ENCODE measurements around the gene ALDH7A1.
"Not testable (repeated sequence)": the region's sequence is repeated elsewhere in the genome, so short reads cannot be mapped to it uniquely, and the experiment has no call there.

Gene ALDH7A1

DNA sequence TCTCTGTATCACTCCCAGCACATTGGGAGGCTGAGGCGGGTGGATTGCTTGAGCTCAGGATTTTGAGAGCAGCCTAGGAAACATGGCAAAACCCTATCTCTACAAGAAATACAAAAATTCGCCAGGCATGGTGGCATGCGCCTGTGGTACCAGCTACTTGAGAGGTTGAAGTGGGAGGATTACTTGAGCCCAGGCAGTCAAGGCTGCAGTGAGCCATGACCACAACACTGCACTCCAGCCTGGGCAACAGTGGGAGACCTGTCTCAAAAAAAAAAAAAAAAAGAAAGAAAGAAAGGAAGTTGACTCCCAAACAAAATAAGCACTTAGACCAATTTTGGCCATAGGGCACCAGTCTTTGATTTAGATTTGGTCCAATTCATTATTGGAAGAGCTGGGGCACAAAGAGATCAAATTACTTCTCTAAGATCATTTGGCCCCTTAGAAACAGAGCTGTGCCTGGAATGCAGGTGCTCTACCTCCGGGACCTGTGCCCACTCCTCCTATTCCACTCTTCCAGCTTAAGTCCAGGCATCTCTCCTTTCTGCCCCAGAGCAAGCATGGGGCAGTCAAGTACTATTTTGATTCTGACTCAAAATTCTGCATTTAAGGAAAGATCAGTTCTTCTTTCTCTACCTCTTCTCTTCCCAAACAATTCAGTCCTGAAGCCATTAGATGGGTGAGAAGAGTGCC, 59.0 kb downstream of the ALDH7A1 start:
- DNase-seq = no peak

DNA sequence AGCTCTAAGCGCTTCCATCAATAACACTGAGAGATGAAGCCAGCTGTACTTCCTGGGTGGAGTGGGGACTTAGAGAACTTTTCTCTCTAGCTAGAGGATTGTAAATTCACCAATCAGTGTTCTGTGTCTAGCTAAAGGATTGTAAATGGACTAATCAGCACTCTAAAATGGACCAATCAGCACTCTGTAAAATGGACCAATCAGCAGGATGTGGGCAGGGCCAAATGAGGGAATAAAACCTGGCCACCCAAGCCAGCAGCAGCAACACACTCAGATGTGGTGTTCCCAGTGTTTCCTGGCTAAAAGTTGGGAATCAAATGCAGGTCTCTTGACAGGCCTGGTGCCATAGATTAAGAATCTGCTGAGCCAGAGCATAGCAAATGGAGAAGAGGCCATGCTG, 60.5 kb downstream of the ALDH7A1 start:
- no peak for DNase-seq

GRCh38 chr5:126531543-126532120, 63.4 kb downstream of the ALDH7A1 start:
- peak in 8 of 51 donors; percentile 10 to 66 (median 36) for DNase-seq

GRCh38 chr5:126527892-126528291, 67.1 kb downstream of the ALDH7A1 start:
- DNase-seq = no peak

DNA sequence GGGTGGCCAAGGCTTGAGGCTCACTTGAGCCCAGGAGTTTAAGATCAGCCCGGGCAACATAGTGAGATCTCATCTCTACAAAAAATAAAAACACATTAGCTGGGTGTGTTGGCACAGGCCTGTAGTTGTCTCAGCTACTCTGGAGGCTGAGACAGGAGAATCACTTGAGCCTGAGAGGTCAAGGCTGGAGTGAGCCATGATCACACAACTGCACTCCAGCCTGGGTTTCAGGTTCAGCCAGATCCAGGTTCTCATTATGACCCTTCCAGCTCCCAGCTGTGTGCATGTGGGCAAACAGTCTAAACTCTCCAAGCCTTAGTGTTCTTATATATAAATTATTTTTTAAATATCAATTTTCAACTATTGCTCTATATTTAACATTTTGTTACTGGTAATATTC, 67.9 kb downstream of the ALDH7A1 start:
- no peak for DNase-seq

DNA sequence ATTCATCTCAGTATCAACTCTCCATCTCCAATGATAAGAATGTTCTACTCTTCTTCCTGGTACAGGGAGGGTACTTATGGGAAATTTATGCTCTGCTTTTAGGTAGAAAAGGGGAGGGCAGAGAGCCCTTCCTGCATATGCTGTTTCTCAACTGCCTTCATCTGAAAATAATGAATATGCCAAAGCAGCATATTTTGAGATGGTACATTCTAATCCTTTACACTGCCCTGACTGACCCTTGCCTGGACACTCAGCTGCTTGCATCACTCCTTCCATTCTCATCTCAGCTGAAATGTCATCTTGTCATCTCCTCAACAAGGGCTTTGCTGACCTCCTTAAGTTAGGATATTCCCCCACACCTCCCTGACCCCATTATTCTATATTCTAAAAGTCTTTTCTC, 68.5 kb downstream of the ALDH7A1 start:
- DNase-seq = no peak

DNA sequence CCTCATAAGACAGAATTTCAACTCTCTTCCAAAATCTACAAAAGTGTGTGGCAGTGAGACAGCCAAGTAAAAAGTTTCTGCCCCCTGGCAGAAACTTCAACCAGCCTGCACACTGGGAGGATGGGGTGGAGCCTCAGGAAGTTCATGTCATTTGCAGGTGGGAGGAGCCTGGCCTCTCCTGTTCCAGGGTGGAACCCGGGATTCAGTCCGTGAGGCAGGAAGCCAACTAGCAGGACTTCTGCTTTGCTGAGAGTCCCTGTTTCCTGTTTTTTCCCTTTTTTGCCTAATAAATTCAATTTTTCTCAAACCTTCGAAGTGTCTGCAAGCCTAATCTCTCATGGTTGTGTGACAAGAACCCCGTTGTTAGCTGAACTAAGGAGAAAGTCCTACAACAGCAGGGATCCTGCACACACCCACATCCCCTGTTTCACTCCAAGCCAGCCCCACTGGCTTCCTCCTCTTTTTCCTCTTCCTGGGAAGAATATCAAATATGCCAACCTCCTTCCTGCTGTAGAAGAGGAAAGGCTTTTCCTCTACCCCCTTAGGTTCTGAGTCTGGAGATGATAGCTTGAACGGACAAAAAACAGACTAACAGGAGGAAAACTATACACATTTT, 69.3 kb downstream of the ALDH7A1 start:
- peak in 8 of 51 donors; percentile 5 to 24 (median 16) for DNase-seq

- no peak for DNase-seq
Observed at GRCh38 chr5:126523818-126524510, 71.1 kb downstream of the ALDH7A1 start.

GRCh38 chr5:126521130-126521529, 73.9 kb downstream of the ALDH7A1 start:
- DNase-seq = no peak

- no peak for DNase-seq
Observed at GRCh38 chr5:126520593-126520953, 74.4 kb downstream of the ALDH7A1 start.

DNA sequence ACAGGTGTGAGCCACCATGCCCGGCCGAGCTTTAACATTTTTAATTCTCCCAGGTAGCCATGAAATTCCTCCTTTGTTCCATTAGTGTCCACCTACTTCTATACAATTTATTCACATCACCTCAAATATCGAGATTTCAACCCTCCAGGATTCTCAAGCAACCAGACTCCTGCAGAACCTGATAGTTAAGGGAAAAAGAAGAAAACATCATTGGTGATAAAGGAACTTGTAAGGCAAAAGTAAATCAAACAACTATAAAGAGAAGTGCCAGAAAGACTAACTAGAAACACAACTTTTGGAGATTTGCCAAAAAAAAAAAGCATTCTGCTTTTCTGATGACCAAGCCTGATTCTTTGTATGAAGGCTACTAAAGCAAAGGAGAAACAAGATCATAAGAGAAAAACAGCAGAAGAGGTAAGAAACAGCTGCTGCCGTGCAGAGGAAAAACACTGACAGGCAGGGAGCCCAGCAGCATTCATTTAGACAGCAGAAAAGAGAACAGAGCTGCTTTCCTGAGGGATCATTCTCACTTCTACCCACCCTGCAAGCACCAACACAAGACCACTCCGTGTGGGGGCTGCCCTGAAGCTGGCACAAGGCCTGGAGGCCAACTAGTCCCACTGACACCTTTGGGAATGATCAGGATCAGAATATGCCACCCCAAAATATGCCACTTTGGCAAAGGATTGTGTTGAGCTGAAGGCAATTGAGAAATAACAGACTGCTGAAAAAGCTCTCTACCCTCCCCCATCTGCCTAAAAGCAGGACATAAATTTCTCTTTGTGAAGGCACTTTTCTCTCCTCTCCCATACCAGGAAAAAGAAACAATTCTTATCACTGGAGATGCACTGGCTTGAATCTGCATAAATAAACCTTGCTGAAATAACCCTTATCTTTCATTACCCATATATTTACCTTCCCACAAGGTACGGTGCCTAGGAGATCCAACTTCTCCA, 75.1 kb downstream of the ALDH7A1 start:
- DNase-seq = peak in 9 of 51 donors; percentile 11 to 64 (median 19)

GRCh38 chr5:126519223-126519622, 75.8 kb downstream of the ALDH7A1 start:
- not testable (repeated sequence) for DNase-seq

GRCh38 chr5:126516852-126517251, 78.2 kb downstream of the ALDH7A1 start:
- no peak for DNase-seq

GRCh38 chr5:126516133-126516532, 78.9 kb downstream of the ALDH7A1 start:
- DNase-seq = peak in 2 of 51 donors; percentile 10 to 22

GRCh38 chr5:126515337-126515736, 79.7 kb downstream of the ALDH7A1 start:
- no peak for DNase-seq

DNA sequence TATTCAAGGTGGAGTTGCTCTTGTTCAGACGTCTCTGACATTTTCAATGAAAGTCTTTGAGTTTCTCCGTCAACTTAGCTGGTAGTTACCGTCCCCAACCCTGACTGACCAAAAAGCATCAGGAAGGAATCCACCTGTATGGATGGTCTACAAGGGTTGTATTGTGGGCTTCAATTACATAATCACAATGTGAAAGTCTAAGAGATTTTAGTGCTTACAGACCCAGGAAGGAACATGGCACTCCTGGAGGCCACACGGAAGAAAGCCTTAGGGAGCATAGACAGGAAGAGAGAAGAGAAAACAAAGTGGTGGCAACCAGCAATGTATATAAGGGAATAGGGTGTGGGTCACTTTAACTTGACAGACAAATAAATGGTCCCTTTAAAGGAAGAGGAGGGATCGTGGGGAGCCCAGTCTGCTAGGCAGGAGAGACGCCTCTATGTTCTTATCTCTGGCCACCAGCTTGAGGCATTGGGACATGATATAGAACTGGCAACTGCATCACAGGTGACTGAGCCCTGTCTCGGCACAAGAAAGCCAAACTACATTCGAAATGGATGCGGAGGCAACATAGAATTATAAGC, 80.4 kb downstream of the ALDH7A1 start:
- DNase-seq = no peak

DNA sequence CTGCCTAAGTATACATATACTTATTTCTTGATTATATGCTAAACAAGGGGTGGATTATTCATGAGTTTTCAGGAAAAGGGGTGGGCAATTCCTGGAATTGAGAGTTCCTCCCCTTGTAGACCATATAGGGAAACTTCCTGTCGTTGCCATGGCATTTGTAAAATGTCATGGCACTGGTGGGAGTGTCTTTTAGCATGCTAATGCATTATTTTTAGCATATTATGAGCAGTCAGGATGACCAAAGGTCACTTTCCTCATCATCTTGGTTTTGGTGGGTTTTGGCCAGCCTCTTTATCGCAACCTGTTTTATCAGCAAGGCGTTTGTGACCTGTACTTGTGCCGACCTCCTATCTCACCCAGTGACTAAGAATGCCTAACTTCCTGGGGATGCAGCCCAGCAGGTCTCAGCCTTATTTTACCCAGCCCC, 80.9 kb downstream of the ALDH7A1 start:
- no peak for DNase-seq

DNA sequence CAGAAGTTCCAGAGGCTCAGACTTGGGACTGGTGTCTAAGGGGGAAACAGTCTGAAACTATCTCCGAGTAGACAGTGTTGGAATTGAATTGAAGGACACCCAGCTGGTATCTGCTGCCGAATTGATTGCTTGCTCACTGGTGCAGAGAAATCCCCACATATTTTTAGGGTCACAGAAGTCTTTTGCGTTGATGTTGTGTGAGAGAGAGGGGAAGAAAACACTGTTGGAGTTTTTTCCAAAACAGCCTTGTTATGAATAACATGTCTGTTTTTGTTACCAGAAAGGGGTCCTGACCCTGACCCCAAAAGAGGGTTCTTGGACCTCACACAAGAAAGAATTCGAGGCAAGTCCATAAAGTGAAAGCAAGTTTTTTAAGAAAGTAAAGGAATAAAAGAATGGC, 81.3 kb downstream of the ALDH7A1 start:
- DNase-seq = no peak

- no peak for DNase-seq
Observed at GRCh38 chr5:126513302-126513701, 81.7 kb downstream of the ALDH7A1 start.

DNA sequence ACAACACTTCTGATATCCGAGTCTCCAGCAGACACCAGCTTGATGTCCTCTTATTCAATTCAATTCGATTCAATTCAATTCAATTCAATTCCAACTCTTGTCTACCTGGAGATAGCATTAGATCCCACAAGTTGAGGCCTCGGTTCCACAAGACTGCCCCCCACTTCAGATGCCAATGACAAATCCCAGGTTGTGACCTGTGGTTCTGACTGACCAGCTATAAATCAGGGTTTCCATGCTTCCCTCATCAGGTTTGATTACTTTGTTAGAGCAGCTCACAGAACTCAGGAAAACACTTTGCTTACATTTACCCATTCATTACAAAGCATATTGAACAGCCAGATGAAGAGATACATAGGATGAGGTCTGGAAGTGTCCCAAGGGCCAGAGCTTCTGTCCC, 82.6 kb downstream of the ALDH7A1 start:
- DNase-seq = no peak

- DNase-seq = no peak
Observed at GRCh38 chr5:126511961-126512360, 83.1 kb downstream of the ALDH7A1 start.

Data from hypothalamus (tissue), 51 donors.